HS-27A (cell line): Measurements from ENCODE around the gene SLC1A5.

Experiments
- DNase-seq: peaks from one replicate; pipeline ENCODE4 v3.0.0-alpha.2; 2012; ENCODE audit warnings: low read depth, missing footprints

The SLC1A5 gene

GRCh38 chr19:46725036-46725820 is 63.2 kb downstream of the SLC1A5 start:
- no peak for DNase-seq
